ENCODE results near the gene LRP1B. TPM values are rescaled to one million over a fixed set of nuclear protein-coding genes. Genes with fewer than 3 reads are reported as not detected.
A peak's percentile ranks its signal among the peaks of the same experiment; 100 is the strongest.

LRP1B gene
- total RNA-seq, 2 donors from 2014 or later = 0.79 to 1.8 TPM

- no peak for DNase-seq
- H3K9me3 Mint-ChIP-seq = no peaks in the 10 kb centered on the region
- no peaks in the 10 kb centered on the region for H3K27me3 Mint-ChIP-seq (ENCODE audit: insufficient read depth)
- no peak overlapping the region for H3K4me3 ChIP-seq (ENCODE audit: low read length)
- no peak overlapping the region for H3K4me3 Mint-ChIP-seq
- H3K27ac ChIP-seq (ENCODE audit: low read depth, low read length) = no peak overlapping the region
- no peaks in the 10 kb centered on the region for H3K36me3 ChIP-seq (ENCODE audit: control insufficient read depth, insufficient read depth, low read length)
- H3K4me1 ChIP-seq (ENCODE audit: control insufficient read depth, insufficient read depth, low read length) = no peaks in the 10 kb centered on the region
- no peaks in the 10 kb centered on the region for H3K36me3 Mint-ChIP-seq (ENCODE audit: low read depth)
- H3K4me1 Mint-ChIP-seq = no peaks in the 10 kb centered on the region
- no peak overlapping the region for H3K9ac ChIP-seq (ENCODE audit: extremely low read depth, low read length, poor library complexity, severe bottlenecking)
- no peaks in the 10 kb centered on the region for H3K27me3 ChIP-seq (ENCODE audit: control insufficient read depth, insufficient read depth, low read length, poor library complexity, severe bottlenecking)
- TF ChIP-seq CTCF (conservative IDR thresholded peaks at IDR 0.05) = peak; percentile 63
- no peak overlapping the region for H3K27ac Mint-ChIP-seq
- H3K9me3 ChIP-seq (ENCODE audit: control insufficient read depth, low read length) = no peaks in the 10 kb centered on the region
Measured at GRCh38 chr2:140943867-140944266, 1186.9 kb downstream of the LRP1B start.

DNA sequence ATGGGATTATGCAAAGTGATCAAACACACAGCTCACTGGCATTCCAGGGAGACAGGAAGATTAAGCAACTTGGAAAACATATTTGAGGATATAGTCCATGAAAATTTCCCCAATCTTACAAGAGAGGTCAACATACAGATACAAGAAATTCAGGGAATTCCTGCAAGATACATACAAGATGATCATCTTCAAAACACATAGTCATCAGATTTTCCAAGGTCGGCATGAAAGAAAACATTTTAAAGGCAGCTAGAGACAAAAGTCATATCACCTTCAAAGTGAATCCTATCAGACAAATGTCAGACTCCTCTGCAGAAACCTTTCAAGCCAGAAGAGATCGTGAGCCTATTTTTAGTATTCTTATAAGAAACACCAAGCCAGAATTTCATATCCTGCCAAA, 1188.5 kb downstream of the LRP1B start:
- no peak overlapping the region for H3K4me3 Mint-ChIP-seq

GRCh38 chr2:140929849-140930248, 1201.0 kb downstream of the LRP1B start:
- Histone ChIP-seq H3K36me3 (ENCODE audit: control insufficient read depth, insufficient read depth, low read length) (no peaks in the 10 kb centered on the region), H3K4me3 (ENCODE audit: low read length) (no peak overlapping the region), H3K9ac (ENCODE audit: extremely low read depth, low read length, poor library complexity, severe bottlenecking) (no peak overlapping the region), H3K27me3 (ENCODE audit: control insufficient read depth, insufficient read depth, low read length, poor library complexity, severe bottlenecking) (no peaks in the 10 kb centered on the region), H3K4me1 (ENCODE audit: control insufficient read depth, insufficient read depth, low read length) (no peaks in the 10 kb centered on the region), H3K9me3 (ENCODE audit: control insufficient read depth, low read length) (no peaks in the 10 kb centered on the region), H3K27ac (ENCODE audit: low read depth, low read length) (no peak overlapping the region)
- DNase-seq = no peak
- no peak overlapping the region for H3K4me3 Mint-ChIP-seq
- no peaks in the 10 kb centered on the region for H3K27me3 Mint-ChIP-seq (ENCODE audit: insufficient read depth)
- H3K36me3 Mint-ChIP-seq (ENCODE audit: low read depth) = no peaks in the 10 kb centered on the region
- peaks cover 18% of the 10 kb centered on the region for H3K4me1 Mint-ChIP-seq
- H3K9me3 Mint-ChIP-seq = no peaks in the 10 kb centered on the region
- no peak overlapping the region for H3K27ac Mint-ChIP-seq
- WGBS, 2 experiments (ENCODE audit: insufficient coverage in 1 of 2, insufficient read length in 1 of 2) = 94 to 95% methylated on average over 4 to 5 of the region's 5 CpGs
- no peak for TF ChIP-seq CTCF (conservative IDR thresholded peaks at IDR 0.05)

More for the DNA sequence above, 1188.5 kb downstream of the LRP1B start:
- H3K4me3 ChIP-seq (ENCODE audit: low read length) = no peak overlapping the region
- Mint-ChIP-seq H3K27ac (no peak overlapping the region), H3K4me1 (no peaks in the 10 kb centered on the region), H3K27me3 (ENCODE audit: insufficient read depth) (no peaks in the 10 kb centered on the region), H3K36me3 (ENCODE audit: low read depth) (no peaks in the 10 kb centered on the region), H3K9me3 (no peaks in the 10 kb centered on the region)
- no peaks in the 10 kb centered on the region for H3K36me3 ChIP-seq (ENCODE audit: control insufficient read depth, insufficient read depth, low read length)
- 90% methylated on average over 2 of the region's 2 CpGs; no CpG with 5 or more reads in 1 of the 2 experiments for WGBS, 2 experiments (ENCODE audit: insufficient coverage in 1 of 2, insufficient read length in 1 of 2)
- H3K4me1 ChIP-seq (ENCODE audit: control insufficient read depth, insufficient read depth, low read length) = no peaks in the 10 kb centered on the region
- no peak overlapping the region for H3K27ac ChIP-seq (ENCODE audit: low read depth, low read length)
- no peak for TF ChIP-seq CTCF (conservative IDR thresholded peaks at IDR 0.05)
- H3K9ac ChIP-seq (ENCODE audit: extremely low read depth, low read length, poor library complexity, severe bottlenecking) = no peak overlapping the region
- no peaks in the 10 kb centered on the region for H3K27me3 ChIP-seq (ENCODE audit: control insufficient read depth, insufficient read depth, low read length, poor library complexity, severe bottlenecking)
- no peaks in the 10 kb centered on the region for H3K9me3 ChIP-seq (ENCODE audit: control insufficient read depth, low read length)
- no peak for DNase-seq
